GM19023 (cell line): ENCODE results near the gene CRB3.
"Not testable (repeated sequence)": the region's sequence is repeated elsewhere in the genome, so short reads cannot be mapped to it uniquely, and the experiment has no call there.

Source experiments
- ATAC-seq: cut with Tn5 transposase; IDR thresholded peaks from one replicate; pipeline ENCODE4 v1.9.1; 2021; ENCODE audit warnings: mild to moderate bottlenecking, moderate library complexity; ENCODE audit not compliant: unreplicated experiment

The CRB3 gene

GRCh38 chr19:6490134-6490533 lies 26.1 kb downstream of the CRB3 start:
- no peak for ATAC-seq

GRCh38 chr19:6491802-6492592 lies 27.9 kb downstream of the CRB3 start:
- ATAC-seq = no peak

GRCh38 chr19:6494438-6495036 lies 30.5 kb downstream of the CRB3 start:
- no peak for ATAC-seq

GRCh38 chr19:6495947-6496346 lies 31.9 kb downstream of the CRB3 start:
- no peak for ATAC-seq

GRCh38 chr19:6498294-6499036 lies 34.4 kb downstream of the CRB3 start:
- ATAC-seq = no peak

GRCh38 chr19:6499052-6499790 lies 35.1 kb downstream of the CRB3 start:
- no peak for ATAC-seq

GRCh38 chr19:6500837-6501739 lies 37.0 kb downstream of the CRB3 start:
- no peak for ATAC-seq

GRCh38 chr19:6501740-6502648 lies 37.9 kb downstream of the CRB3 start, which contains the start of gene TUBB4A:
Gene TUBB4A, minus strand, starts transcription at chr19:6502309. Its CDS starts 97 bp downstream, at chr19:6502212.
- no peak for ATAC-seq

- ATAC-seq = no peak
Observed at GRCh38 chr19:6503407-6504201, 39.5 kb downstream of the CRB3 start.

GRCh38 chr19:6508028-6508771 lies 44.1 kb downstream of the CRB3 start:
- not testable (repeated sequence) for ATAC-seq

- ATAC-seq = no peak
Observed at GRCh38 chr19:6509118-6509971, 45.3 kb downstream of the CRB3 start.

- ATAC-seq = no peak
Observed at GRCh38 chr19:6510618-6511017, 46.5 kb downstream of the CRB3 start.

- ATAC-seq = no peak
Observed at GRCh38 chr19:6514089-6514488, 50.0 kb downstream of the CRB3 start.

- ATAC-seq = no peak
Observed at GRCh38 chr19:6514926-6515544, 51.0 kb downstream of the CRB3 start.

- ATAC-seq = no peak
Observed at GRCh38 chr19:6516018-6516658, 52.1 kb downstream of the CRB3 start.
